ENCODE data around the gene HS6ST3.

- TF ChIP-seq POLR2AphosphoS5 (IDR thresholded peaks at IDR 0.05; ENCODE audit: borderline replicate concordance, low read depth, low read length): no peak
- TF ChIP-seq FOXP2 (optimal IDR thresholded peaks at IDR 0.05; ENCODE audit: control extremely low read depth, extremely low read length, insufficient read depth): no peak
Measured at GRCh38 chr13:96821971-96822370, 732.1 kb downstream of the HS6ST3 start.
